Subcutaneous abdominal adipose tissue (tissue), 5 donors: ENCODE results near the gene SLC25A47.
"Not testable (repeated sequence)": the region's sequence is repeated elsewhere in the genome, so short reads cannot be mapped to it uniquely, and the experiment has no call there.

Experiments used
- H3K27ac ChIP-seq: one replicate; pipeline ENCODE4 v1.7.0; 2013; ENCODE audit warnings: low read depth, mild to moderate bottlenecking, inconsistent platforms, low read length, moderate library complexity
- H3K27me3 ChIP-seq, 5 donors: one replicate each; pipeline ENCODE4 v1.7.0; 2013; ENCODE audit warnings: low read length in 5 of 5, inconsistent platforms in 1 of 5; ENCODE audit not compliant: control insufficient read depth in 5 of 5, insufficient read depth in 4 of 5
- H3K36me3 ChIP-seq, 5 donors: one replicate each; pipeline ENCODE4 v1.7.0; 2013; ENCODE audit warnings: low read length in 5 of 5; ENCODE audit not compliant: control insufficient read depth in 5 of 5, insufficient read depth in 5 of 5
- H3K4me1 ChIP-seq, 5 donors: one replicate each; pipeline ENCODE4 v1.7.0; 2013; ENCODE audit warnings: low read length in 5 of 5, mild to moderate bottlenecking in 3 of 5, moderate library complexity in 1 of 5; ENCODE audit not compliant: control insufficient read depth in 5 of 5, insufficient read depth in 5 of 5
- H3K4me3 ChIP-seq, 5 donors: one replicate each; pipeline ENCODE4 v1.7.0; 2013; ENCODE audit warnings: low read length in 5 of 5, low read depth in 1 of 5
- H3K9ac ChIP-seq, 5 donors: one replicate each; pipeline ENCODE4 v1.7.0; 2013; ENCODE audit warnings: low read length in 5 of 5, mild to moderate bottlenecking in 4 of 5, moderate library complexity in 3 of 5
- H3K9me3 ChIP-seq, 5 donors: one replicate each; pipeline ENCODE4 v1.7.0; 2013; ENCODE audit warnings: low read length in 5 of 5; ENCODE audit not compliant: control insufficient read depth in 5 of 5
- donor health status: healthy.
- donor health status: healthy.
- donor health status: healthy.
- donor health status: healthy.
- donor health status: healthy.

Gene SLC25A47

GRCh38 chr14:100344657-100345056 lies 21.5 kb downstream of the SLC25A47 start:
- not testable (repeated sequence) for H3K9ac ChIP-seq, H3K4me3 ChIP-seq, H3K27me3 ChIP-seq, H3K27ac ChIP-seq, H3K9me3 ChIP-seq
- H3K4me1 ChIP-seq = peaks cover 0 to 27% (median 20%) of the 10 kb centered on the region in 5 donors
- peaks cover 0 to 64% (median 51%) of the 10 kb centered on the region in 5 donors for H3K36me3 ChIP-seq

GRCh38 chr14:100345711-100346110 lies 22.6 kb downstream of the SLC25A47 start:
- Histone ChIP-seq H3K36me3 (peaks cover 0 to 63% (median 49%) of the 10 kb centered on the region in 5 donors), H3K27ac (no peak overlapping the region), H3K9me3 (no peaks in the 10 kb centered on the region)

GRCh38 chr14:100346306-100347091 lies 23.4 kb downstream of the SLC25A47 start:
- H3K4me3 ChIP-seq = no peak overlapping the region
- no peaks in the 10 kb centered on the region for H3K27me3 ChIP-seq
- peaks cover 0 to 70% (median 56%) of the 10 kb centered on the region in 5 donors for H3K36me3 ChIP-seq
- no peaks in the 10 kb centered on the region for H3K9me3 ChIP-seq
- no peak overlapping the region for H3K9ac ChIP-seq
- H3K27ac ChIP-seq = no peak overlapping the region
- peaks cover 0 to 13% (median 9%) of the 10 kb centered on the region in 5 donors for H3K4me1 ChIP-seq

More at GRCh38 chr14:100345711-100346110, 22.6 kb downstream of the SLC25A47 start:
- Histone ChIP-seq H3K9ac (no peak overlapping the region), H3K4me3 (no peak overlapping the region), H3K27me3 (no peaks in the 10 kb centered on the region), H3K4me1 (peaks cover 0 to 16% (median 13%) of the 10 kb centered on the region in 5 donors)

DNA sequence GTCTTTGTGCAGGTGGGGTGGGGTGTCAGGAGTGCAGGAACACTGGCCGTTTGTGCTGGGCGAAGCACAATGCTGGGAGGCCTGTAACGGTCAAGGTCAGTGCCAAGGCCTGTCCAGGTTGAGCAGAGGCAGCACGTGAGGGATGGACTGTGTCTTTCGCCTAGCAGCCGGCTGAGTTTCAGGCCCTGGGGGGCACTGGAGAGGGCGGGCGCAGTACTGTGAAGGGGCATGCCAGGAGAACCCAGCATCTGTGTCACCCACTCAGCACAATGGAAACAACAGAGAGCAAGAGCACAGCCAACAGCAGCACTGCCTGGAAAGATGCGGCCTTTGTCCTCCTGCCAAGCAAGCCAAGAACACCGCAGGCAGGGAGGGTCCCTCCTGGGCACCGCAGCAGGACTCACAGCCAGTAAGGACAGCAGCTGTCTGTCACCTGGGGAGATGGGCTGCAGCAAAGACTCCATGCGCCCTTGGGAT lies 25.2 kb downstream of the SLC25A47 start:
- no peaks in the 10 kb centered on the region for H3K27me3 ChIP-seq
- no peaks in the 10 kb centered on the region for H3K9me3 ChIP-seq
- no peaks in the 10 kb centered on the region for H3K4me1 ChIP-seq
- H3K4me3 ChIP-seq = no peak overlapping the region
- H3K27ac ChIP-seq = no peak overlapping the region
- H3K36me3 ChIP-seq = peaks cover 2 to 69% (median 57%) of the 10 kb centered on the region in 5 donors
- no peak overlapping the region for H3K9ac ChIP-seq

DNA sequence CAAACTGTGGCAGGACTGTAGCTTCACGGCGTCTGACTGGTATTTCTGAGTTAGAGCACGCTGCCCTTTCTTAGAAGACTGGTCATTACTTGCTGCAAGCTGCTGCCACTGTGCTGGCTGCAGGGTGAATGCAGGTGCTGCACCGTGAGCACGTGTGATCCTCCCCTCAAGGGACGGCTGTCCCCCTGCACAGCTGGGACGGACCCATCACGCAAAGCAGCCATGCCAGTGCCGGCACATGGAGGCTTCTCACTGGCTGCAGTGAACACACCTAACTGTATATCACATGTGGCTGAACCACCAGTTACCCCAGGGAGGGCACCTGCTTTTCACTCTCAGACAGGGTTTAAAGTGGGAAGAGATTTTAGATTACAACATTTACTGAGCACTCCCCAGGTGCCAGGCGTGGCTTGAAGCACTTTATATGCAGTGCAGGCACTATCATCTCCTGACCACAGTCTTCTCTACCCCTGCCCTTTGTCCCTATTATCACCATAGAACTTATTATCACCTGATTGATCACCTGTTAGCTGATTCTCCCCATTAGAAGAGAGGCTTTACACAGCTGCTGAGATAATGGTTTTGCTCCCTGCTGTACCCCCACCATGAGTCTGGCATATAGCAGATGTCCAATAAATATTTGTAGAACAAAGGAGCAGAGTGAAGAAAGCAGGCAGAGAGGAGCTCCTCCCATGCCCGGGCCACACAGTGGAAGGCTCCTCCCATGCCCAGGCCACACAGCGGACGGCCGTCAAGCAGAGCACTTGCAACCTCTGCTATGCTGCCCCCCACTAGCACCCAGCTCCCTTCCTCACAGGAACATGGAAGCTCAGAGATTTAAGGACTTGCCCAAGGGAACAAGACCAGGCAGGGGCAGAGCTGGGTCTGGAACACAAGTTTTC lies 25.9 kb downstream of the SLC25A47 start:
- H3K9ac ChIP-seq = no peak overlapping the region
- H3K27me3 ChIP-seq = no peaks in the 10 kb centered on the region
- no peaks in the 10 kb centered on the region for H3K4me1 ChIP-seq
- no peaks in the 10 kb centered on the region for H3K9me3 ChIP-seq
- no peak overlapping the region for H3K4me3 ChIP-seq
- H3K27ac ChIP-seq = no peak overlapping the region
- H3K36me3 ChIP-seq = peaks cover 5 to 76% (median 64%) of the 10 kb centered on the region in 5 donors

DNA sequence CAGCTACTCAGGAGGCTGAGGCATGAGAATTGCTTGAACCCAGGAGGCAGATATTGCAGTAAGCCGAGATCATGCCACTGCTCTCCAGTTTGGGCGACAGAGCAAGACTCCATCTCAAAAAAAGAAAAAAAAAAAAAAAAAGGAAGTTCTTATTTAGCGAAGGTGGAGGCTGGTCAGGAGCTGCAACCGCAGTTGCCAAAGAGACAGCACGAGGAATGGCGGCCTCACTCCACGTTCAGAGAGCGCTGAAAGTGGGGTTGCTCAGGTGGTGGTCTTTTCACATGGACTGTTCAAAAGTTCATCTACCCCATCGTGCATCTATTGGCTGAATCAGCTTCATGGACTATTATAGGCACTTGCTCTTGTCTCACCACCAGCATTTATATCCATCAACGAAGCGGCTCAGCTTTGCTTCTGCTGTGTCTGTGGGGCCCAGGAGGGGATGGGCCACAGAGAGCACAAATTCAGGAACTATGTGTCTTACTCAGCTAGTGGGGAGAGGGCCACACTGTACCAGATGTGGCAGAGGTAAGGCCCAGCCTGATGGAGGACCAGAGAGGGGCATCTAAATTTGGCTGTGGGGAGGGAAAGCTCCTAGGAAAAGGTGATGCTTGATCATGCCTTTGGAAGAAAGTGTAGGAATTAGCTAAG lies 27.3 kb downstream of the SLC25A47 start:
- Histone ChIP-seq H3K27me3 (no peaks in the 10 kb centered on the region), H3K9ac (no peak overlapping the region), H3K4me3 (no peak overlapping the region), H3K27ac (no peak overlapping the region), H3K9me3 (no peaks in the 10 kb centered on the region), H3K4me1 (no peaks in the 10 kb centered on the region), H3K36me3 (peaks cover 5 to 87% (median 74%) of the 10 kb centered on the region in 5 donors)

DNA sequence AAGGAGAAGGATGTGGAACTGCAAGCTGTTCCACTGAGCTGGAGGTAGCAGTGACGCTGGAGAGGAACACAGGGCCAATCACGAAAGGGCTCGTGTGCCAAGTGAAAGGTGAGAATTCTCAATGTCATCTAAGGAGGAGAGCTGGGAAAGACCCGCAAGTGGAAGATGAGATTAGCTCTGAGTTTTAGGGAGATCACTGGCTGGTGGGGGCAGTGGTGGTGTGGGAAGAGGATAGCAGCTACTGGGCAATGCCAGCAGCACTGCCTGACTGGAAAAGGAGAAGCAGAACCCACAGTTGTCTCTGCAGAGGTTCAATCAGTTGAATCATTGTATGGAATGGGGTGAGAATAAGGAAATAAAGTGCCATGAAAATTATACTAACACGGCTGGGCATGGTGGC lies 27.8 kb downstream of the SLC25A47 start:
- no peak overlapping the region for H3K9ac ChIP-seq
- no peaks in the 10 kb centered on the region for H3K27me3 ChIP-seq
- H3K9me3 ChIP-seq = no peaks in the 10 kb centered on the region
- H3K4me1 ChIP-seq = no peaks in the 10 kb centered on the region
- H3K27ac ChIP-seq = no peak overlapping the region
- peaks cover 5 to 89% (median 75%) of the 10 kb centered on the region in 5 donors for H3K36me3 ChIP-seq
- no peak overlapping the region for H3K4me3 ChIP-seq

GRCh38 chr14:100358396-100358795 lies 35.3 kb downstream of the SLC25A47 start:
- Histone ChIP-seq H3K36me3 (peaks cover 18 to 76% (median 47%) of the 10 kb centered on the region in 5 donors), H3K27ac (no peak overlapping the region), H3K4me1 (peaks cover 0 to 35% (median 3%) of the 10 kb centered on the region in 5 donors), H3K9ac (no peak overlapping the region), H3K27me3 (no peaks in the 10 kb centered on the region), H3K4me3 (no peak overlapping the region), H3K9me3 (no peaks in the 10 kb centered on the region)

DNA sequence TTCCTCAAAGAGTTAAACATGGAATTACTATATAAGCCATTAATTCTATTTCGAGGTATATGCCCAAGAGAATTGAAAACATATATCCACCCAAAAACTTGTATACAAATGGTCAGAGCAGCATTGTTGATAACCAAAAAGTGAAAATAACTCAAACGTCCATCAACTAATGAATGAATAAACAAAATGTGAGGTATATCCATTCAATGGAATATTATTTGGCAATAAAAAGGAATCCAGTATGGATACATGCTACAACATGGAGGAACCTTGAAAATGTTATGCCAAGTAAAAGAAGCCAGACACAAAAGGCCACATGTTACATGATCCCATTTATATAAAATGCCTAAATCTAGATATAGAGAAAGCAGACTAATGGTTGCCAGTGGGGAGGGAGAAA lies 36.0 kb downstream of the SLC25A47 start:
- Histone ChIP-seq H3K36me3 (peaks cover 15 to 76% (median 45%) of the 10 kb centered on the region in 5 donors), H3K9ac (no peak overlapping the region), H3K27ac (peak overlapping the region; percentile 63), H3K4me3 (no peak overlapping the region), H3K4me1 (peaks cover 0 to 40% (median 3%) of the 10 kb centered on the region in 5 donors), H3K9me3 (no peaks in the 10 kb centered on the region), H3K27me3 (no peaks in the 10 kb centered on the region)
